Esophagus (tissue), 2 donors: Measurements from ENCODE around the gene OTOP2. TPM values are rescaled to one million over a fixed set of nuclear protein-coding genes. Genes with fewer than 3 reads are reported as not detected.
"Not testable (repeated sequence)": the region's sequence is repeated elsewhere in the genome, so short reads cannot be mapped to it uniquely, and the experiment has no call there.

ENCODE experiments used
- H3K27ac ChIP-seq, 2 donors: one replicate each; pipeline ENCODE4 v1.5.1; 2013; ENCODE audit warnings: low read depth in 2 of 2, mild to moderate bottlenecking in 2 of 2, inconsistent platforms in 1 of 2, low read length in 1 of 2, moderate library complexity in 1 of 2
- H3K27me3 ChIP-seq, 2 donors: one replicate each; pipeline ENCODE4 v1.6.1; 2013; ENCODE audit warnings: low read length in 2 of 2, control low read depth in 1 of 2, mild to moderate bottlenecking in 1 of 2; ENCODE audit not compliant: insufficient read depth in 2 of 2, control insufficient read depth in 1 of 2
- H3K36me3 ChIP-seq, 2 donors: one replicate each; pipeline ENCODE4 v1.6.1; 2013; ENCODE audit warnings: low read length in 1 of 2; ENCODE audit not compliant: control insufficient read depth in 2 of 2, insufficient read depth in 2 of 2
- H3K4me1 ChIP-seq, 2 donors: one replicate each; pipeline ENCODE4 v1.6.1; 2013; ENCODE audit warnings: low read length in 1 of 2; ENCODE audit not compliant: control insufficient read depth in 2 of 2, insufficient read depth in 2 of 2
- H3K4me3 ChIP-seq, 2 donors: one replicate each; pipeline ENCODE4 v1.5.1; 2013; ENCODE audit warnings: low read length in 2 of 2, mild to moderate bottlenecking in 2 of 2, low read depth in 1 of 2, moderate library complexity in 1 of 2
- H3K9me3 ChIP-seq, 2 donors: one replicate each; pipeline ENCODE4 v1.6.1; 2013; ENCODE audit warnings: mild to moderate bottlenecking in 2 of 2, low read depth in 1 of 2, low read length in 1 of 2, moderate library complexity in 1 of 2; ENCODE audit not compliant: control insufficient read depth in 2 of 2, insufficient read depth in 1 of 2
- WGBS, 2 donors: extraction: QIAGEN DNeasy Blood & Tissue Kit; methylation state at CpG; one replicate each; pipeline ENCODE4 v1.1.7; 2013; 5-methylcytosine and 5-hydroxymethylcytosine counted together
- polyA plus RNA-seq, 2 donors: library from polyadenylated mRNA; stranded (reverse); fragments of 200-250 nt; gene quantifications; one replicate each; pipeline ENCODE4 v1.2.3, GENCODE V29; 2013
- donor health status: healthy with polysubstance abuse.
- donor health status: Bipolar disorder and iron deficiency.

OTOP2 gene
- polyA plus RNA-seq, 2 donors: 0.61 to 0.77 TPM

GRCh38 chr17:74975943-74976342 lies 51.9 kb downstream of the OTOP2 start:
- Histone ChIP-seq H3K27me3 (no peaks in the 10 kb centered on the region), H3K4me3 (no peak overlapping the region), H3K36me3 (no peaks in the 10 kb centered on the region), H3K27ac (no peak overlapping the region), H3K9me3 (no peaks in the 10 kb centered on the region), H3K4me1 (peaks cover 4 to 7% of the 10 kb centered on the region in 2 donors)
- 78 to 82% methylated on average over 4 of the region's 4 CpGs for WGBS, 2 donors

GRCh38 chr17:74977802-74978201 lies 53.7 kb downstream of the OTOP2 start:
- Histone ChIP-seq H3K27me3 (no peaks in the 10 kb centered on the region), H3K4me1 (peaks cover 0 to 12% of the 10 kb centered on the region in 2 donors), H3K27ac (no peak overlapping the region), H3K9me3 (no peaks in the 10 kb centered on the region), H3K4me3 (no peak overlapping the region), H3K36me3 (no peaks in the 10 kb centered on the region)
- 91 to 94% methylated on average over 3 of the region's 3 CpGs for WGBS, 2 donors

GRCh38 chr17:74978240-74978639 lies 54.2 kb downstream of the OTOP2 start:
- Histone ChIP-seq H3K4me3 (no peak overlapping the region), H3K27ac (no peak overlapping the region), H3K4me1 (peaks cover 0 to 9% of the 10 kb centered on the region in 2 donors), H3K9me3 (no peaks in the 10 kb centered on the region), H3K36me3 (no peaks in the 10 kb centered on the region), H3K27me3 (no peaks in the 10 kb centered on the region)
- 79 to 85% methylated on average over 3 of the region's 3 CpGs for WGBS, 2 donors

- H3K4me1 ChIP-seq: peaks cover 0 to 9% of the 10 kb centered on the region in 2 donors
Measured at GRCh38 chr17:74979408-74980146, 55.5 kb downstream of the OTOP2 start.

GRCh38 chr17:74981318-74981978 lies 57.4 kb downstream of the OTOP2 start:
- Histone ChIP-seq H3K27ac (peak overlapping the region; percentile 80 to 84), H3K4me3 (peak overlapping the region; percentile 52 to 75), H3K9me3 (no peaks in the 10 kb centered on the region), H3K36me3 (no peaks in the 10 kb centered on the region), H3K4me1 (peaks cover 0 to 9% of the 10 kb centered on the region in 2 donors), H3K27me3 (no peaks in the 10 kb centered on the region)
- WGBS, 2 donors: 50% methylated on average over 16 of the region's 16 CpGs

More at GRCh38 chr17:74979408-74980146, 55.5 kb downstream of the OTOP2 start:
- no peaks in the 10 kb centered on the region for H3K36me3 ChIP-seq
- 82 to 86% methylated on average over 17 of the region's 17 CpGs for WGBS, 2 donors
- no peak overlapping the region for H3K4me3 ChIP-seq
- H3K9me3 ChIP-seq: no peaks in the 10 kb centered on the region
- H3K27ac ChIP-seq: no peak overlapping the region
- no peaks in the 10 kb centered on the region for H3K27me3 ChIP-seq

GRCh38 chr17:74981979-74982662 lies 58.0 kb downstream of the OTOP2 start:
- H3K9me3 ChIP-seq: no peaks in the 10 kb centered on the region
- peaks cover 0 to 9% of the 10 kb centered on the region in 2 donors for H3K4me1 ChIP-seq
- 0 to 1% methylated on average over 55 to 61 of the region's 61 CpGs for WGBS, 2 donors
- peak overlapping the region; percentile 52 to 75 for H3K4me3 ChIP-seq
- H3K27me3 ChIP-seq: no peaks in the 10 kb centered on the region
- no peaks in the 10 kb centered on the region for H3K36me3 ChIP-seq
- peak overlapping the region; percentile 80 to 84 for H3K27ac ChIP-seq

GRCh38 chr17:74982663-74983313 lies 58.7 kb downstream of the OTOP2 start:
- whole genome bisulfite sequencing, 2 donors: 31 to 32% methylated on average over 14 of the region's 14 CpGs
- H3K27ac ChIP-seq: peak overlapping the region; percentile 80 to 84
- H3K9me3 ChIP-seq, H3K4me1 ChIP-seq, H3K27me3 ChIP-seq, H3K36me3 ChIP-seq: not testable (repeated sequence)
- H3K4me3 ChIP-seq: peak overlapping the region; percentile 52 to 75

Other genes with a start within 250 kb of the OTOP2 start
- under 1 TPM; 0.04 to 0.14 TPM for gene CD300LF, start 211.3 kb upstream of the OTOP2 start, polyA plus RNA-seq
- under 1 TPM; 0.66 to 0.86 TPM for gene RAB37, start 187.0 kb upstream of the OTOP2 start, polyA plus RNA-seq
- gene NHERF1, start 175.6 kb upstream of the OTOP2 start, polyA plus RNA-seq: 100 to 1,000 TPM; 108 to 224 TPM
- gene NAT9, start 147.9 kb upstream of the OTOP2 start, polyA plus RNA-seq: 10 to 100 TPM; 19.7 to 25.6 TPM
- gene GRIN2C, start 64.4 kb upstream of the OTOP2 start, polyA plus RNA-seq: under 1 TPM; 0.08 to 0.10 TPM
- gene FDXR, start 51.3 kb upstream of the OTOP2 start, polyA plus RNA-seq: 10 to 100 TPM; 13.4 to 28.9 TPM
- 1 to 10 TPM; 1.8 to 2.6 TPM for gene FADS6, start 30.6 kb upstream of the OTOP2 start, polyA plus RNA-seq
- gene USH1G, start 1.0 kb upstream of the OTOP2 start, polyA plus RNA-seq: 10 to 100 TPM in 1 of 2 donors, 1 to 10 TPM in 1; 6.0 to 11.9 TPM
- gene OTOP3, start 11.6 kb downstream of the OTOP2 start, polyA plus RNA-seq: 10 to 100 TPM; 11.2 to 16.1 TPM
- gene HID1, start 48.5 kb downstream of the OTOP2 start, polyA plus RNA-seq: 1 to 10 TPM; 2.7 to 6.6 TPM
- 1 to 10 TPM; 3.6 to 4.3 TPM for gene CDR2L, start 63.4 kb downstream of the OTOP2 start, polyA plus RNA-seq
- 10 to 100 TPM; 31.8 to 42.4 TPM for gene MRPL58, start 88.4 kb downstream of the OTOP2 start, polyA plus RNA-seq
- gene ATP5PD, start 122.7 kb downstream of the OTOP2 start, polyA plus RNA-seq: 100 to 1,000 TPM; 465 to 697 TPM
- 10 to 100 TPM in 1 of 2 donors, 1 to 10 TPM in 1; 10.0 to 11.5 TPM for gene KCTD2, start 123.0 kb downstream of the OTOP2 start, polyA plus RNA-seq
- 1 to 10 TPM; 8.7 to 10.0 TPM for gene SLC16A5, start 163.7 kb downstream of the OTOP2 start, polyA plus RNA-seq
- gene ARMC7, start 185.7 kb downstream of the OTOP2 start, polyA plus RNA-seq: 1 to 10 TPM; 6.3 to 7.0 TPM
- gene NT5C, start 207.5 kb downstream of the OTOP2 start, polyA plus RNA-seq: 10 to 100 TPM; 64.2 to 79.0 TPM
- gene JPT1, start 230.2 kb downstream of the OTOP2 start, polyA plus RNA-seq: 100 to 1,000 TPM; 292 to 300 TPM